ENCODE results near the gene STK32B. TPM values are rescaled to one million over a fixed set of nuclear protein-coding genes. Genes with fewer than 3 reads are reported as not detected.
"Not testable (repeated sequence)": the region's sequence is repeated elsewhere in the genome, so short reads cannot be mapped to it uniquely, and the experiment has no call there.

STK32B gene
- total RNA-seq, 1 experiment from 2014 or later: 17.4 TPM

GRCh38 chr4:5030221-5030620 lies 21.1 kb upstream of the STK32B start:
- peak; percentile 20 for DNase-seq (ENCODE audit: low read depth)

DNA sequence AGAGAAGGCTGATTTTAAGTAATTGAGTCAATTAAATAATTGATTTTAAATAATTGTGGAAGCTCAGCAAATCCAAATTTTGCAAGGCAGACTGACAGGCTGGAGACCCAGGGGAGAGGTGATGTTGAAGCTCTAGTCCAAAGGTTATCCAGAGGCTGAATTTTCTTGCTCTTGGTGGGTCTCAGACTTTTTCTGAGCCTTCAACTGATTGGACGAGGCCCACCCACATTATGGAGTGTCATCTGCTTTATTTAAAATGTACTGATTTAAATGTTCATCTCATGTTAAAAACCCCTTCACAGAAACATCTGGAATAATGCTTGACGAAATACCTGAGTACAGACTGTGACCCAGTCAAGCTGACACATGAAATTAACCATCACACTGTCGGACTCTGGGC lies 20.4 kb upstream of the STK32B start:
- no peak for DNase-seq (ENCODE audit: low read depth)

- DNase-seq (ENCODE audit: low read depth): no peak
Measured at GRCh38 chr4:5032813-5033212, 18.5 kb upstream of the STK32B start.

DNA sequence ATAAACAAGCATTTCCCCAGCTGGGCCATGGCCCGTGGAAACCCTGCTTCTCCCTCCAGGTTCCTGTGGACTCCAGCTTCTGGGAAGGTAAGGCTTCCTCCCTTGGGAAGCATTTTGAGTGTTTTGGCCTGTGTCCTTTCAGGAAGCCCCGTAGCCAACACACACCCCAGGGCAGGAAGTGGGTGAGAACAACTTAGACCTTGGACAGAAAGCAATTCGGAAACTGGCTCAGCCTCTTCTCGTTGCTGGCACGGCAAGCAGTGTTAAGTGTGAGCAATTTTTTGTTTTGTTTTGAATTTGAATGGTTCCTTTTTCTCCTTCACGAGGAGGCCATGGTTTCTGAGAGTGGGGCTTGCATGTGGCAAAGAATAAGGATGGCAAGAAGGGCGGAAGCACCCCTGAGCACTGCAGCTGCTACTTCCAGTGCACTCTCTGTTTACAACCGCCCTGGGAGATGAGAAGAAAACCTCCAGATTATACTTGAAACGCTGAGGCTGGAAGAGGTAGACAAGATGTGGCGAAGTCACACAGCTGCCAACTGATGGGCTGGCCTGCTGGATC lies 17.9 kb upstream of the STK32B start:
- DNase-seq (ENCODE audit: low read depth): peak; percentile 70

DNA sequence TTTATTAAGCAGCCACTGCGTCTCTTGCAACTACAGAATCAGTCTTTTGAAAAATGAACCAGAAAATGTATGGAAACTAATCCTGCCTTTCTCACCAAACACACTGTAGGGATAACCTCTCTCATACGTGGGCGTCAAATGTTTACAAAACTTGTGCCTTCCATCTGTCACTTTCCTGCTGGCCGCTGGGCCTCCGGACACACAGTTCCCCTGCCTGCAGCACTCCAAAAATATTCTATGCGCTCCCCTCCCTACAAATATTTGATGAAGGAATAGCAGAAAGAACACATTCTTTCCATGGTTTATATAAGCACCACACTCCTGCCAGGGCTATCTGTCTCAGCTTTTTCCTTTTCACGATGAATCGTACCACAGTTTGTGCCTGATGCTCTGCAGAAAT lies 17.1 kb upstream of the STK32B start:
- DNase-seq (ENCODE audit: low read depth): no peak

- DNase-seq (ENCODE audit: low read depth): no peak
Measured at GRCh38 chr4:5036239-5036638, 15.0 kb upstream of the STK32B start.

- peak; percentile 87 for DNase-seq (ENCODE audit: low read depth)
Measured at GRCh38 chr4:5037553-5038551, 13.4 kb upstream of the STK32B start.

- DNase-seq (ENCODE audit: low read depth): no peak
Measured at GRCh38 chr4:5039800-5040199, 11.5 kb upstream of the STK32B start.

- DNase-seq (ENCODE audit: low read depth): no peak
Measured at GRCh38 chr4:5040856-5041620, 10.2 kb upstream of the STK32B start.

GRCh38 chr4:5041699-5042098 lies 9.6 kb upstream of the STK32B start:
- no peak for DNase-seq (ENCODE audit: low read depth)

DNA sequence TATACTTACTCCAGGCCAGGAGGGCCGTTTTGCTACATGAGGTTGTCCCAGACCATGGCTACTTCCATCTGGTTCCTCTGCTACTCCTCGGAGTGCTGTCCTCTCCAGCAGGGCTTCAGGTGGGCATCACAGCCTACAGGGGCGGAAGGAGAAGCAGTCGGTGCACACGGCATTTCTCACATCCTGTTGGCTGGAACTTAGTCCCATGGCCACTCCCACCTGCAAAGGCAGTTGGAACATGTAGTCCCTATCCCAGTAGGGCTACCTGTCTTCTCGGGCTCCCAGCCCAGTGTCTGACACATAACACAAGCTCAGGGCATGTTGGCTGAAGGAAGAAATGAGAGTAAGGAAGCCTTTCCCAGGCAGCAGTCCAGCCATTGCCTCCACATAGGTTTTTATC lies 7.7 kb upstream of the STK32B start:
- DNase-seq (ENCODE audit: low read depth): no peak

- no peak for DNase-seq (ENCODE audit: low read depth)
Measured at GRCh38 chr4:5044341-5044740, 6.9 kb upstream of the STK32B start.

DNA sequence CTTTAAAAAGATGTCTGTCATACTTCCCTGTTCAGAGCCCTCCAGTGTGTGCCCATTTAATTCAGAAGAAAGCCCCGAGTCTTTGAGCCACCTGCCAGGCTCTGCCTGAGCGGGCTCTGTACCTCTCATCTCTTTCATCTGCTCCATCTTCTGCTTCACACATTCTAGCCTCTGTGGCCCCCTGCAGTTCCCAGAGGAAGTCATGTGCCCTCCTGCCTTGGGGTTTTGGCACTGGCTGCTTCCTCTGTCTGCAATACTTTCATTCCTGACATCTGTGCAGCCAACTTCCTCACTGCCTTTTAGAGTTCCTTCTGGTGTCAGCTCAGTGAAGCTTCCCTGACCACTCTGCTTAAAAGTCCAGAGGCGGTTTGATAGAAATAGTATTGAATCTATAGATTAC lies 6.2 kb upstream of the STK32B start:
- peak; percentile 51 for DNase-seq (ENCODE audit: low read depth)

DNA sequence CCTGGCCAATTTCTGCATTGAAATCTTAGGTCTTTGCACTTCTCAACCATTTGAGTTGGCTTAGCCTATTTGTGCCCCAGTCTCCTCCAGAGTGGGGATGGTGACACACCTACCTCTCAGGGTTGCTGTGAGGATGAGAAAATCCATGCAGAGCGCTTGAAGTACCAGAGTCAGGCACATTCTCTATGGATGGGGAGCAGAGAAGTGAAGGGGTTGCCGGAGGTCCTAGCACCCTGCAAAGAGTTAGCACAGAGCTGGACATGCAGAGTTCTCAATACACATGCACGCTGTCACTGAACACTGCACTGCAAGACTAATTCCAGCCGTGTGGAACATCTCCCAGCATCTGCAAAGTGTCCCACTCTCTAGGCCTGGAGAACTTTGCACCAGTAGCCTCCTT lies 2.6 kb upstream of the STK32B start:
- DNase-seq (ENCODE audit: low read depth): no peak

DNA sequence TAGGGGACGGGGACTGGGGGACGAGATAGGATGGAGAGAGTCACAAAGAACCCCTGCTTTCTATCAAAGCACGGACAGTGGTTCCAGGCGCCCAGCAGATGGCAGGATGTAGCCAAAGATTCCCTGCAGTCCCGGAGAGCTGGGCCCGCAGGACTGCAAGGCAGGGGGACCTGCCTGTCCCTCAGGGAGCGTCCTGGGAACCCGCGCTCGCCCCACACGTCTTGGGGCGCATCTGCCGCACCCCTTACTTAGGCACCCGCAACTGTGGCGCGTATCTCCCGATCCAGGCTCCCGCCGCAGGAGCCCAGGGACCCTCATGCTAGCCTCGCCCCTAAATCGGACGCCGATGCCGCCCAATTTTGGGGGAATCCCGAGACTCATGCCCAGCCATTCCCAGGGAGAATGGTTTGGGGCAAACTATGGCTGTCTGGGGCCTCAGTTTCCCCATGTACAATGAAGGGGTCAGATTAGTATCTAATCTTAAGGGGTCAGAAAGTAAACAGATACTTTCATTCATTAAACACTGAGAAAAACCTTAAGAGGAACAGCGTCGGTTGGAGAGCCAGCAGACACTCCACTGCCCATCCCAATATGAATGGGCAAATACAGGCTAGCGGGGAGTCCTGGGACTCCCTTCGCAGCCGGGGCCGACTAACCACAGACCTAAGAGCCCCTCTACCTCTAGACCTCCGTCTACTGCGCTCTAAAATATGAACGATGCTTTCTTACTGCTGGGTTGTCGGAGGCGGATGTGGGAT lies 581 bp upstream of the STK32B start:
- peak; percentile 87 for DNase-seq (ENCODE audit: low read depth)

DNA sequence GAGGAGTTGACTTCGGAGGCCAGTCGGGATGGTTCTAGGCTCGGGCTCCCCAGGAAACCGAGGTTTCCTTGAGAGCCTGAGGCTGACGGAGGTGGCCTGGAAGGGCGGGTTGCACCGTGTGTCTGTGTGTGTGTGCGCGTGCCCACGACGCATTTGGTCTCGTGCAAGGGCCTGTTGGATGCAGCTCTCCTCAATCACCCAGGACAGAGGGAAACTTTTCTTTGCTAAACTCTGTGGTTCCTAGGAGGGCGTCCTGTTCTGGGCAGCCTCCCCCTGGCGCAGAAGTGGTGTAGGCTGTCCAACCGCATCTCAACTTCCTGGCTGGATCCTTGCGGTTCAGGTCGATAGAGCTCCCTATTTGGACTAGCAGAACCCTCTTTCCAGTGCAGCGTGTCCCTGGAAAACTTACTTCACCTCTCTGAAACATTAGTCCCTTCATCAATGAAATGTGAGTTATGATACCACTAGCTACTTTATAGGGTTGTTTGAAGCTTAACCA lies 973 bp downstream of the STK32B start:
- peak; percentile 60 for DNase-seq (ENCODE audit: low read depth)

- DNase-seq (ENCODE audit: low read depth): no peak
Measured at GRCh38 chr4:5052726-5053425, 1.6 kb downstream of the STK32B start.

- DNase-seq (ENCODE audit: low read depth): no peak
Measured at GRCh38 chr4:5054532-5054931, 3.3 kb downstream of the STK32B start.

- DNase-seq (ENCODE audit: low read depth): no peak
Measured at GRCh38 chr4:5055411-5055810, 4.1 kb downstream of the STK32B start.

DNA sequence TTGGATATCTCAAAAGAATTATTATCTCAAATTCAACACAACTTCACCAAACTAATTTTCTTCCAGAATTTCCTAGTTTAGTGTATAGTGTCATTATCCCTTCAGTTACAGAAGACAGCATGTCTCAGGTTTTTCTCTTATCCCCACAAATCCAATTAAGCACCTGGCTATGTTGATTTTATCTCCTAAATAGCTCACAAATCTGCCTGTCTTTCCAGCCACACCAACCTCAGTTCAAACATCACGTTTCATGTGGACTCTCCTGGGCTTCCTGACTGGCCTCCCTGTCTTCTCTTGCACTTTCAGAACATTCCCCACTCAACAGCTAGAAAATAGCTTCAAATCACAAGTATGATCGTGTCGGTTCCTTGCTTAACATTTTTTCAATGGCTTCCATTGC lies 14.8 kb downstream of the STK32B start:
- DNase-seq (ENCODE audit: low read depth): no peak

- DNase-seq (ENCODE audit: low read depth): not testable (repeated sequence)
Measured at GRCh38 chr4:5066968-5067367, 15.7 kb downstream of the STK32B start.

All from Daoy (cell line).